Endothelial cell of umbilical vein (primary cell): ENCODE results near the gene MKRN1. TPM values are rescaled to one million over a fixed set of nuclear protein-coding genes. Genes with fewer than 3 reads are reported as not detected.

ENCODE experiments used
- BruUV-seq: library from RNA; stranded (reverse); fragments of 400-500 nt; replicated peaks from 2 replicates; lab custom pipeline; 2021; lab: Mats Ljungman, UMichigan
- CTCF ChIA-PET: fragments of 300-600, 350-600 bp; sonication (Branson Sonifier 250); formaldehyde crosslinking; loops from one replicate; lab custom pipeline; 2021; ENCODE audit warnings: antibody characterized with exemption, inconsistent platforms; lab: Charles Lee
- POLR2A ChIA-PET: fragments of 300-600, 350-600 bp; sonication (Branson Sonifier 250); formaldehyde crosslinking; loops from one replicate; lab custom pipeline; 2021; ENCODE audit warnings: antibody characterized with exemption, inconsistent platforms; lab: Charles Lee
- DNase-seq: peaks from one replicate; pipeline ENCODE4 v3.0.0-alpha.2; 2011; ENCODE audit warnings: low read depth, low spot score
- FAIRE-seq: peaks from 2 replicates; lab custom pipeline; 2011; peaks lifted over from hg19 to GRCh38; lab: Jason Lieb, UNC
- H2AFZ ChIP-seq: 2 replicates; pipeline ENCODE4 v1.6.0; 2012; ENCODE audit warnings: low read depth, low read length, control low read depth, inconsistent platforms
- H3K27ac ChIP-seq: 2 replicates; pipeline ENCODE4 v1.5.1; 2011; ENCODE audit warnings: low read depth, mild to moderate bottlenecking, control low read depth, low read length, moderate library complexity; ENCODE audit not compliant: insufficient read depth
- H3K27me3 ChIP-seq, 2 experiments: 2 replicates each; pipeline versions ENCODE4 v1.6.0 to v1.6.1; 2011; ENCODE audit warnings: low read length in 2 of 2, mixed read lengths in 1 of 2; ENCODE audit not compliant: control insufficient read depth in 2 of 2, insufficient read depth in 2 of 2
- H3K36me3 ChIP-seq, 2 experiments: 2 replicates in 1 of 2; 3 replicates in 1 of 2; pipeline ENCODE4 v1.5.1; 2011; ENCODE audit warnings: low read length in 2 of 2, mild to moderate bottlenecking in 1 of 2, moderate library complexity in 1 of 2; ENCODE audit not compliant: control insufficient read depth in 2 of 2, insufficient read depth in 2 of 2; ENCODE audit errors: extremely low read depth in 1 of 2
- H3K4me1 ChIP-seq: 3 replicates; pipeline ENCODE4 v1.5.1; 2011; ENCODE audit warnings: mild to moderate bottlenecking, low read length; ENCODE audit not compliant: control insufficient read depth, insufficient read depth; ENCODE audit errors: extremely low read depth
- H3K4me2 ChIP-seq: 2 replicates; pipeline ENCODE4 v1.6.1; 2011; ENCODE audit warnings: low read length, control low read depth, mixed read lengths; ENCODE audit not compliant: insufficient read depth
- H3K4me3 ChIP-seq, 3 experiments: fragments of 200-600 bp in 1 of 3; sonication (generic), shearing (Covaris generic) in 1 of 3; replicated peaks in 1 of 3; 2 replicates each; pipeline ENCODE4 v1.5.1; 2011 to 2016; ENCODE audit warnings: control low read depth in 3 of 3, low read length in 3 of 3, mild to moderate bottlenecking in 2 of 3, inconsistent platforms in 1 of 3, low read depth in 1 of 3, moderate library complexity in 1 of 3; ENCODE audit not compliant: insufficient read depth in 1 of 3
- H3K79me2 ChIP-seq: 2 replicates; pipeline ENCODE4 v1.6.0; 2012; ENCODE audit warnings: low read length, inconsistent platforms; ENCODE audit not compliant: control insufficient read depth, insufficient read depth
- H3K9ac ChIP-seq: replicated peaks from 2 replicates; pipeline ENCODE3; 2011; ENCODE audit warnings: low read length, control low read depth; ENCODE audit not compliant: insufficient read depth; ENCODE audit errors: extremely low read depth
- H3K9me1 ChIP-seq: replicated peaks from 3 replicates; pipeline ENCODE4 v1.6.0; 2011; ENCODE audit warnings: mild to moderate bottlenecking, low read length; ENCODE audit not compliant: control insufficient read depth, insufficient read depth; ENCODE audit errors: extremely low read depth
- H3K9me3 ChIP-seq: replicated peaks from 2 replicates; pipeline ENCODE4 v1.5.1; 2012; ENCODE audit warnings: low read length, inconsistent platforms; ENCODE audit not compliant: control insufficient read depth, insufficient read depth
- H4K20me1 ChIP-seq: replicated peaks from 2 replicates; pipeline ENCODE3; 2011; ENCODE audit warnings: mild to moderate bottlenecking, low read length; ENCODE audit not compliant: control insufficient read depth, insufficient read depth; ENCODE audit errors: extremely low read depth
- EZH2 ChIP-seq: IDR thresholded peaks from 2 replicates; pipeline ENCODE4 v1.6.1; 2012; ENCODE audit warnings: borderline replicate concordance, low read depth, mild to moderate bottlenecking, moderate library complexity, low read length, inconsistent platforms; ENCODE audit not compliant: severe bottlenecking
- FOS ChIP-seq: IDR thresholded peaks from 2 replicates; pipeline ENCODE4 v1.6.1; 2011; ENCODE audit warnings: mild to moderate bottlenecking, low read length, moderate library complexity, borderline replicate concordance; ENCODE audit not compliant: insufficient read depth
- GATA2 ChIP-seq: IDR thresholded peaks from 2 replicates; pipeline ENCODE4 v1.7.0; 2011; ENCODE audit warnings: low read depth, mild to moderate bottlenecking, moderate library complexity, mixed read lengths, low read length; ENCODE audit not compliant: insufficient read length, insufficient read depth
- JUN ChIP-seq: IDR thresholded peaks from 2 replicates; pipeline ENCODE4 v1.6.1; 2011; ENCODE audit warnings: borderline replicate concordance, low read depth; ENCODE audit not compliant: insufficient read length, insufficient read depth
- MAX ChIP-seq: IDR thresholded peaks from 2 replicates; pipeline ENCODE4 v1.6.1; 2011; ENCODE audit not compliant: insufficient read depth, insufficient read length
- MYC ChIP-seq: IDR thresholded peaks from one replicate; pipeline ENCODE4 v1.6.1; 2011; ENCODE audit warnings: mild to moderate bottlenecking, low read depth, low read length
- POLR2A ChIP-seq: IDR thresholded peaks from 2 replicates; pipeline ENCODE4 v1.6.1; 2012; ENCODE audit warnings: low read depth, mild to moderate bottlenecking, control low read depth, low read length
- POLR2AphosphoS5 ChIP-seq: IDR thresholded peaks from 2 replicates; pipeline ENCODE4 v1.6.1; 2012; ENCODE audit warnings: low read depth, mild to moderate bottlenecking, control low read depth, low read length, moderate library complexity; ENCODE audit not compliant: insufficient read depth
- dilution Hi-C: fragments of 300-500 bp; cut with MboI; formaldehyde crosslinking; loops from one replicate; pipeline ENCODE4 v1.15.0; 2019; ENCODE audit warnings: low sequenced_read_pairs; ENCODE audit not compliant: extremely low pct_ligation_motif_present
- intact Hi-C: fragments of 100-400 bp; cut with micrococcal nuclease; formaldehyde crosslinking; loops from one replicate; pipeline ENCODE4 v1.10.0; 2022
- polyA plus RNA-seq, 4 experiments: library from polyadenylated mRNA; depleted of rRNA in 3 of 4; stranded (reverse) in 3 of 4; unstranded in 1 of 4; fragments of >200 nt; gene quantifications; 2 replicates each; pipeline versions ENCODE4 v1.2.1 to v1.2.3, GENCODE V29; 2011 to 2012; ENCODE audit warnings: missing spikeins in 1 of 4
- total RNA-seq: library from RNA; stranded (reverse); gene quantifications from 2 replicates; pipeline ENCODE4 v1.2.3, GENCODE V29; 2021
- TF ChIP-seq, protein P1 (sequence below), 2 donors: IDR thresholded peaks; 1 replicate in 1 of 2; 2 replicates in 1 of 2; pipeline ENCODE4 v1.5.1; 2011; ENCODE audit warnings: low read length in 2 of 2, mild to moderate bottlenecking in 2 of 2, moderate library complexity in 2 of 2, control low read depth in 1 of 2, inconsistent platforms in 1 of 2, low read depth in 1 of 2; ENCODE audit not compliant: insufficient read depth in 1 of 2; ENCODE audit errors: extremely low read depth in 1 of 2

MKRN1 gene
- total and polyA plus RNA-seq, 2 donors (not counting 3 experiments of a cell fraction or from before 2014, with no cell fraction given), result 24.9 to 52.2 TPM

DNA sequence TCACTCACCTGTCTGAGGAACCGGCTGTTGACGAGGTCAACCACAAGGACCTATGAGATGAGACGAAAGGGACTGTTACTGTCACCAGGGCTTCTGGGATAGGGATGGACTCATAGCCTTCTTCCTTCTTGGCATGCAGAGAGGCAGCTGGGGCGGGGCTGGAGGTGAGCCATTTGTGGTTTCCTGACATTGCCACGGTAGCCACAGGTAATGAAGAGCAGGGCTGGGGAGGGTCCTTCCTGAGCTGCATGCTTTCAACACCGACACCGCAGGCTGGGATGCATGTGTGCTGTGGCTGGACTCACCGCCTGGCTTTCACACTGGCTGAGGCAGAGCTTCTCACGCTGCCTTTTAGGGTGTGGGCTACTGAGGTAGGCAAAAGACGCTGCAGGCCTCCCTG, 46.4 kb upstream of the MKRN1 start:
- TF ChIP-seq JUN, result no peak
- TF ChIP-seq MAX, result no peak
- TF ChIP-seq, protein P1, sequence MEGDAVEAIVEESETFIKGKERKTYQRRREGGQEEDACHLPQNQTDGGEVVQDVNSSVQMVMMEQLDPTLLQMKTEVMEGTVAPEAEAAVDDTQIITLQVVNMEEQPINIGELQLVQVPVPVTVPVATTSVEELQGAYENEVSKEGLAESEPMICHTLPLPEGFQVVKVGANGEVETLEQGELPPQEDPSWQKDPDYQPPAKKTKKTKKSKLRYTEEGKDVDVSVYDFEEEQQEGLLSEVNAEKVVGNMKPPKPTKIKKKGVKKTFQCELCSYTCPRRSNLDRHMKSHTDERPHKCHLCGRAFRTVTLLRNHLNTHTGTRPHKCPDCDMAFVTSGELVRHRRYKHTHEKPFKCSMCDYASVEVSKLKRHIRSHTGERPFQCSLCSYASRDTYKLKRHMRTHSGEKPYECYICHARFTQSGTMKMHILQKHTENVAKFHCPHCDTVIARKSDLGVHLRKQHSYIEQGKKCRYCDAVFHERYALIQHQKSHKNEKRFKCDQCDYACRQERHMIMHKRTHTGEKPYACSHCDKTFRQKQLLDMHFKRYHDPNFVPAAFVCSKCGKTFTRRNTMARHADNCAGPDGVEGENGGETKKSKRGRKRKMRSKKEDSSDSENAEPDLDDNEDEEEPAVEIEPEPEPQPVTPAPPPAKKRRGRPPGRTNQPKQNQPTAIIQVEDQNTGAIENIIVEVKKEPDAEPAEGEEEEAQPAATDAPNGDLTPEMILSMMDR (IDR thresholded peaks at IDR 0.05; ENCODE audit: extremely low read depth in 1 of 2, insufficient read depth in 1 of 2, low read depth in 1 of 2, low read length in 2 of 2), result no peak
- TF ChIP-seq FOS, result no peak
- TF ChIP-seq MYC, result no peak
- no peak for TF ChIP-seq POLR2A
- TF ChIP-seq EZH2, result no peak
- TF ChIP-seq GATA2, result no peak
- no peak for TF ChIP-seq POLR2AphosphoS5
- Histone ChIP-seq H3K4me1 (no peaks in the 10 kb centered on the region), H4K20me1 (no peaks in the 10 kb centered on the region), H3K9ac (no peak overlapping the region), H3K36me3 (no peaks in the 10 kb centered on the region), H2AFZ (no peak overlapping the region), H3K4me2 (no peak overlapping the region), H3K9me3 (no peaks in the 10 kb centered on the region), H3K9me1 (no peaks in the 10 kb centered on the region), H3K27me3 (no peaks in the 10 kb centered on the region), H3K4me3 (no peak overlapping the region), H3K27ac (no peak overlapping the region), H3K79me2 (no peaks in the 10 kb centered on the region)
- ChIA-PET POLR2A (no interaction called here), CTCF (interaction anchor here (1.4 kb wide), 1 partner anchor 127 kb away, joined by 5 read pairs; no protein-coding TSS in a partner anchor)
- FAIRE-seq, result no peak
- intact Hi-C loops, result no loop called here
- no peak for DNase-seq
- dilution Hi-C loops, result no loop called here
- BruUV-seq, result no TSS peak
